ENCODE measurements around the gene IVL. TPM values are rescaled to one million over a fixed set of nuclear protein-coding genes. Genes with fewer than 3 reads are reported as not detected.

IVL gene
- total and polyA plus RNA-seq, 4 donors: 0.22 to 0.52 (median 0.31) TPM; not detected in 1

GRCh38 chr1:152902636-152903035, 5.7 kb upstream of the IVL start:
- H3K4me3 ChIP-seq: no peak overlapping the region
- H3K9ac ChIP-seq (ENCODE audit: insufficient read depth in 1 of 2, low read length in 2 of 2): no peak overlapping the region
- no peaks in the 10 kb centered on the region for H3K36me3 ChIP-seq (ENCODE audit: control insufficient read depth in 4 of 4, insufficient read depth in 4 of 4, low read length in 4 of 4)
- no peaks in the 10 kb centered on the region for H3K27me3 ChIP-seq (ENCODE audit: control insufficient read depth in 3 of 3, insufficient read depth in 3 of 3, low read length in 2 of 3)
- no peak overlapping the region for H3K27ac ChIP-seq (ENCODE audit: low read depth in 1 of 2, low read length in 1 of 2)
- no peaks in the 10 kb centered on the region for H3K9me3 ChIP-seq (ENCODE audit: control insufficient read depth in 4 of 4, insufficient read depth in 3 of 4, low read length in 3 of 4)
- WGBS, 2 donors: 67 to 74% methylated on average over 4 of the region's 4 CpGs
- TF ChIP-seq CTCF (IDR thresholded peaks at IDR 0.05; ENCODE audit: control extremely low read depth, extremely low read depth): no peak
- no peak for DNase-seq
- no peak for ATAC-seq (ENCODE audit: insufficient read depth, low FRiP score)
- no peaks in the 10 kb centered on the region for H3K4me1 ChIP-seq (ENCODE audit: control insufficient read depth in 5 of 5, insufficient read depth in 5 of 5, low read length in 5 of 5)

- DNase-seq: no peak
- H3K36me3 ChIP-seq (ENCODE audit: control insufficient read depth in 4 of 4, insufficient read depth in 4 of 4, low read length in 4 of 4): no peaks in the 10 kb centered on the region
- no peak for ATAC-seq (ENCODE audit: insufficient read depth, low FRiP score)
- no peak overlapping the region for H3K27ac ChIP-seq (ENCODE audit: low read depth in 1 of 2, low read length in 1 of 2)
- H3K27me3 ChIP-seq (ENCODE audit: control insufficient read depth in 3 of 3, insufficient read depth in 3 of 3, low read length in 2 of 3): no peaks in the 10 kb centered on the region
- TF ChIP-seq CTCF (IDR thresholded peaks at IDR 0.05; ENCODE audit: control extremely low read depth, extremely low read depth): no peak
- no peaks in the 10 kb centered on the region for H3K9me3 ChIP-seq (ENCODE audit: control insufficient read depth in 4 of 4, insufficient read depth in 3 of 4, low read length in 3 of 4)
- H3K4me1 ChIP-seq (ENCODE audit: control insufficient read depth in 5 of 5, insufficient read depth in 5 of 5, low read length in 5 of 5): no peaks in the 10 kb centered on the region
- 80 to 81% methylated on average over 7 of the region's 7 CpGs for WGBS, 2 donors
- no peak overlapping the region for H3K9ac ChIP-seq (ENCODE audit: insufficient read depth in 1 of 2, low read length in 2 of 2)
- H3K4me3 ChIP-seq: no peak overlapping the region
Observed at GRCh38 chr1:152904688-152905440, 3.5 kb upstream of the IVL start.

GRCh38 chr1:152906023-152906565, 2.3 kb upstream of the IVL start:
- no peak for DNase-seq
- H3K27ac ChIP-seq (ENCODE audit: low read depth in 1 of 2, low read length in 1 of 2): no peak overlapping the region
- no peak for ATAC-seq (ENCODE audit: insufficient read depth, low FRiP score)
- no peak overlapping the region for H3K4me3 ChIP-seq
- H3K36me3 ChIP-seq (ENCODE audit: control insufficient read depth in 4 of 4, insufficient read depth in 4 of 4, low read length in 4 of 4): no peaks in the 10 kb centered on the region
- H3K4me1 ChIP-seq (ENCODE audit: control insufficient read depth in 5 of 5, insufficient read depth in 5 of 5, low read length in 5 of 5): no peaks in the 10 kb centered on the region
- WGBS, 2 donors: 62 to 68% methylated on average over 5 of the region's 5 CpGs
- H3K27me3 ChIP-seq (ENCODE audit: control insufficient read depth in 3 of 3, insufficient read depth in 3 of 3, low read length in 2 of 3): no peaks in the 10 kb centered on the region
- no peak overlapping the region for H3K9ac ChIP-seq (ENCODE audit: insufficient read depth in 1 of 2, low read length in 2 of 2)
- no peak for TF ChIP-seq CTCF (IDR thresholded peaks at IDR 0.05; ENCODE audit: control extremely low read depth, extremely low read depth)
- H3K9me3 ChIP-seq (ENCODE audit: control insufficient read depth in 4 of 4, insufficient read depth in 3 of 4, low read length in 3 of 4): peaks cover 0 to 4% (median 0%) of the 10 kb centered on the region in 4 donors
